Measurements from ENCODE around the gene LDHAL6A. TPM values are rescaled to one million over a fixed set of nuclear protein-coding genes. Genes with fewer than 3 reads are reported as not detected.

Gene LDHAL6A
- total RNA-seq, 1 donor from 2014 or later = not detected

GRCh38 chr11:18427240-18427639, 28.4 kb upstream of the LDHAL6A start:
- no peak overlapping the region for H3K9ac ChIP-seq (ENCODE audit: low read length)
- H3K27ac ChIP-seq (ENCODE audit: low read depth, low read length) = no peak overlapping the region
- no peak overlapping the region for H3K27ac Mint-ChIP-seq (ENCODE audit: unreplicated experiment)
- H3K4me1 Mint-ChIP-seq (ENCODE audit: low read depth, unreplicated experiment) = no peaks in the 10 kb centered on the region
- H3K4me1 ChIP-seq (ENCODE audit: insufficient read depth, low read length) = no peaks in the 10 kb centered on the region
- TF ChIP-seq, protein P1, sequence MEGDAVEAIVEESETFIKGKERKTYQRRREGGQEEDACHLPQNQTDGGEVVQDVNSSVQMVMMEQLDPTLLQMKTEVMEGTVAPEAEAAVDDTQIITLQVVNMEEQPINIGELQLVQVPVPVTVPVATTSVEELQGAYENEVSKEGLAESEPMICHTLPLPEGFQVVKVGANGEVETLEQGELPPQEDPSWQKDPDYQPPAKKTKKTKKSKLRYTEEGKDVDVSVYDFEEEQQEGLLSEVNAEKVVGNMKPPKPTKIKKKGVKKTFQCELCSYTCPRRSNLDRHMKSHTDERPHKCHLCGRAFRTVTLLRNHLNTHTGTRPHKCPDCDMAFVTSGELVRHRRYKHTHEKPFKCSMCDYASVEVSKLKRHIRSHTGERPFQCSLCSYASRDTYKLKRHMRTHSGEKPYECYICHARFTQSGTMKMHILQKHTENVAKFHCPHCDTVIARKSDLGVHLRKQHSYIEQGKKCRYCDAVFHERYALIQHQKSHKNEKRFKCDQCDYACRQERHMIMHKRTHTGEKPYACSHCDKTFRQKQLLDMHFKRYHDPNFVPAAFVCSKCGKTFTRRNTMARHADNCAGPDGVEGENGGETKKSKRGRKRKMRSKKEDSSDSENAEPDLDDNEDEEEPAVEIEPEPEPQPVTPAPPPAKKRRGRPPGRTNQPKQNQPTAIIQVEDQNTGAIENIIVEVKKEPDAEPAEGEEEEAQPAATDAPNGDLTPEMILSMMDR (IDR thresholded peaks at IDR 0.05; ENCODE audit: insufficient read depth, low read depth, low read length) = no peak
- no peak for TF ChIP-seq EZH2 (IDR thresholded peaks at IDR 0.05; ENCODE audit: insufficient read depth, low read length)
- no peaks in the 10 kb centered on the region for H3K36me3 ChIP-seq (ENCODE audit: insufficient read depth, low read length)
- no peak overlapping the region for H3K4me3 Mint-ChIP-seq (ENCODE audit: unreplicated experiment)
- H4K20me1 ChIP-seq (ENCODE audit: insufficient read depth, low read length) = no peaks in the 10 kb centered on the region
- no peak for DNase-seq (ENCODE audit: low read depth)
- FAIRE-seq = no peak
- H3K9me3 ChIP-seq (ENCODE audit: insufficient read depth, low read depth, low read length) = no peaks in the 10 kb centered on the region
- H3K79me2 ChIP-seq (ENCODE audit: insufficient read depth, low read length) = no peaks in the 10 kb centered on the region
- no peak overlapping the region for H2AFZ ChIP-seq (ENCODE audit: low read depth, low read length)
- H3K27me3 Mint-ChIP-seq (ENCODE audit: low read depth, unreplicated experiment) = no peaks in the 10 kb centered on the region
- H3K4me3 ChIP-seq (ENCODE audit: insufficient read depth, low read depth, low read length) = no peak overlapping the region
- H3K36me3 Mint-ChIP-seq (ENCODE audit: low read depth, unreplicated experiment) = no peaks in the 10 kb centered on the region
- H3K9me3 Mint-ChIP-seq (ENCODE audit: unreplicated experiment) = no peaks in the 10 kb centered on the region
- H3K27me3 ChIP-seq (ENCODE audit: insufficient read depth, low read length) = no peaks in the 10 kb centered on the region
- H3K4me2 ChIP-seq (ENCODE audit: low read length) = no peak overlapping the region

DNA sequence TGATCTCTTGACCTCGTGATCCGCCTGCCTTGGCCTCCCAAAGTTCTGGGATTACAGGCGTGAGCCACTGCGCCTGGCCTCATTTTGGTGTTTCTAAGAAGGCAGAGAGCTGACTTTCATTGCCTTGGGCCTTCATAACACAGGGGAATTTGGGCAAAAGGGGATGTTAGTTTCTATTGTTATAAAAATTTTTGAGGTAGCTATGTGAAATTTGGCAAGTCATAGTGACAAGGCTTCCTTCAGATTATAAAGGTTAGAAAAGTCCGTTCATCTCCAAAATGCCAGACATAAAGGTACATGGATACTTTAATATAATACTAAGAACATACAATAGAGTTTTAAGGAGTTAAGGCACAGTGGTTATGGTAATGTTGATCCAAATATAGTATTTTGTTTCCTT, 26.3 kb upstream of the LDHAL6A start:
- H3K4me3 ChIP-seq (ENCODE audit: insufficient read depth, low read depth, low read length) = no peak overlapping the region
- TF ChIP-seq EZH2 (IDR thresholded peaks at IDR 0.05; ENCODE audit: insufficient read depth, low read length) = no peak
- TF ChIP-seq, protein P1 (IDR thresholded peaks at IDR 0.05; ENCODE audit: insufficient read depth, low read depth, low read length) = no peak
- H3K9me3 ChIP-seq (ENCODE audit: insufficient read depth, low read depth, low read length) = no peaks in the 10 kb centered on the region
- no peak overlapping the region for H2AFZ ChIP-seq (ENCODE audit: low read depth, low read length)
- Mint-ChIP-seq H3K4me3 (ENCODE audit: unreplicated experiment) (no peak overlapping the region), H3K9me3 (ENCODE audit: unreplicated experiment) (no peaks in the 10 kb centered on the region), H3K27ac (ENCODE audit: unreplicated experiment) (no peak overlapping the region), H3K27me3 (ENCODE audit: low read depth, unreplicated experiment) (no peaks in the 10 kb centered on the region), H3K36me3 (ENCODE audit: low read depth, unreplicated experiment) (no peaks in the 10 kb centered on the region), H3K4me1 (ENCODE audit: low read depth, unreplicated experiment) (no peaks in the 10 kb centered on the region)
- no peaks in the 10 kb centered on the region for H4K20me1 ChIP-seq (ENCODE audit: insufficient read depth, low read length)
- H3K79me2 ChIP-seq (ENCODE audit: insufficient read depth, low read length) = no peaks in the 10 kb centered on the region
- H3K4me2 ChIP-seq (ENCODE audit: low read length) = no peak overlapping the region
- no peak for DNase-seq (ENCODE audit: low read depth)
- no peak for FAIRE-seq
- H3K27ac ChIP-seq (ENCODE audit: low read depth, low read length) = no peak overlapping the region
- H3K27me3 ChIP-seq (ENCODE audit: insufficient read depth, low read length) = no peaks in the 10 kb centered on the region
- H3K4me1 ChIP-seq (ENCODE audit: insufficient read depth, low read length) = no peaks in the 10 kb centered on the region
- no peak overlapping the region for H3K9ac ChIP-seq (ENCODE audit: low read length)
- H3K36me3 ChIP-seq (ENCODE audit: insufficient read depth, low read length) = no peaks in the 10 kb centered on the region

DNA sequence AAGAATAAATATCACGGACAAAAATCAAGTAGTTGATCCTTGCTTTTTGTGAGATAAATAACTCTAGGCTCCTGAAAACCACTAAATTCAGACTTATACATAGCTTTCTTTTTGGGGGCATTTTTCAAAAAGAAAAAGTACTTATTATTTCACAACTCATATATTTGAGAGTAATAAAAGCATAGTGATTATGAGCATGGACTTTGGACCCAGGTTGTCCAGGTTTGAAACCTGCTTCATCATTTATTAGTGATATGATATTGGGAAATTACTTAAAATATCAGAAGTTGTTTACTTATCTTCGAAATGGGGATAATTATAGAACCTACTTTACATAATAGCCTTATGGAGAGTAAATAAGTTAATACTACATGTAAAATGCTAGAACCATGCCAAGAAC, 17.0 kb upstream of the LDHAL6A start:
- Mint-ChIP-seq H3K4me3 (ENCODE audit: unreplicated experiment) (no peak overlapping the region), H3K4me1 (ENCODE audit: low read depth, unreplicated experiment) (no peaks in the 10 kb centered on the region), H3K27me3 (ENCODE audit: low read depth, unreplicated experiment) (no peaks in the 10 kb centered on the region), H3K27ac (ENCODE audit: unreplicated experiment) (no peak overlapping the region), H3K36me3 (ENCODE audit: low read depth, unreplicated experiment) (no peaks in the 10 kb centered on the region), H3K9me3 (ENCODE audit: unreplicated experiment) (no peaks in the 10 kb centered on the region)
- Histone ChIP-seq H3K27me3 (ENCODE audit: insufficient read depth, low read length) (no peaks in the 10 kb centered on the region), H3K79me2 (ENCODE audit: insufficient read depth, low read length) (no peaks in the 10 kb centered on the region), H3K4me1 (ENCODE audit: insufficient read depth, low read length) (no peaks in the 10 kb centered on the region), H3K4me3 (ENCODE audit: insufficient read depth, low read depth, low read length) (no peak overlapping the region), H3K36me3 (ENCODE audit: insufficient read depth, low read length) (no peaks in the 10 kb centered on the region), H2AFZ (ENCODE audit: low read depth, low read length) (no peak overlapping the region), H3K9ac (ENCODE audit: low read length) (no peak overlapping the region), H3K9me3 (ENCODE audit: insufficient read depth, low read depth, low read length) (no peaks in the 10 kb centered on the region), H3K4me2 (ENCODE audit: low read length) (no peak overlapping the region), H4K20me1 (ENCODE audit: insufficient read depth, low read length) (no peaks in the 10 kb centered on the region), H3K27ac (ENCODE audit: low read depth, low read length) (no peak overlapping the region)
- FAIRE-seq (no peak), DNase-seq (ENCODE audit: low read depth) (no peak)
- no peak for TF ChIP-seq EZH2 (IDR thresholded peaks at IDR 0.05; ENCODE audit: insufficient read depth, low read length)
- TF ChIP-seq, protein P1 (IDR thresholded peaks at IDR 0.05; ENCODE audit: insufficient read depth, low read depth, low read length) = no peak
